Adrenal gland (tissue), 5 donors: ENCODE results near the gene PDE3A.

Experiments
- CTCF ChIP-seq, 6 experiments: fragments of 450-650 bp in 4 of 6; fragments of 200-600 bp in 2 of 6; sonication (generic) in 1 of 6; IDR thresholded peaks; 1 replicate in 5 of 6; 2 replicates in 1 of 6; pipeline versions ENCODE4 v1.5.1 to v1.8.0; 2016 to 2021; ENCODE audit warnings: antibody characterized with exemption in 6 of 6, mild to moderate bottlenecking in 2 of 6, moderate library complexity in 1 of 6
- POLR2A ChIP-seq, 2 donors: fragments of 450-650 bp; IDR thresholded peaks; one replicate each; pipeline ENCODE4 v1.6.1; 2017; ENCODE audit warnings: antibody characterized with exemption in 2 of 2, mild to moderate bottlenecking in 2 of 2, moderate library complexity in 1 of 2
- donor health status: DM: no; HTN: no; CAD: no.

GRCh38 chr12:20560935-20561334 is 192.6 kb downstream of the PDE3A start:
- TF ChIP-seq CTCF (IDR thresholded peaks at IDR 0.05) (no peak), POLR2A (IDR thresholded peaks at IDR 0.05) (no peak)
